K562 (cell line): Measurements from ENCODE around the gene GZMM. TPM values are rescaled to one million over a fixed set of nuclear protein-coding genes. Genes with fewer than 3 reads are reported as not detected.

Experiments used
- ARHGAP35 ChIP-seq: fragments of 450-650 bp; IDR thresholded peaks from 2 replicates; pipeline ENCODE4 v1.6.1; 2018; ENCODE audit not compliant: partially characterized antibody
- ATF4 ChIP-seq: fragments of 450-650 bp; formaldehyde crosslinking; IDR thresholded peaks from 2 replicates; pipeline ENCODE4 v1.4.0; 2022; ENCODE audit warnings: mild to moderate bottlenecking, moderate library complexity
- CUX1 ChIP-seq: fragments of 200-800 bp; sonication (Bioruptor generic); IDR thresholded peaks from 2 replicates; pipeline ENCODE4 v1.6.1; 2016; ENCODE audit warnings: missing genetic modification characterization, missing compliant biosample characterization
- ETV1 ChIP-seq: fragments of 450-650 bp; conservative IDR thresholded peaks from 2 replicates; pipeline ENCODE4 v1.6.1; 2016; ENCODE audit warnings: missing genetic modification characterization, control low read depth, low read depth, missing compliant biosample characterization
- GMEB1 ChIP-seq: fragments of 250-450 bp; sonication (Bioruptor Pico); IDR thresholded peaks from 2 replicates; pipeline ENCODE4 v1.4.0; 2020; ENCODE audit warnings: mild to moderate bottlenecking
- HIVEP1 ChIP-seq: fragments of 250-450 bp; sonication (Bioruptor Pico); IDR thresholded peaks from 2 replicates; pipeline ENCODE4 v1.4.0; 2020; ENCODE audit warnings: mild to moderate bottlenecking
- HMGN3 ChIP-seq: IDR thresholded peaks from 2 replicates; pipeline ENCODE4 v1.6.1; 2011; ENCODE audit warnings: borderline replicate concordance, low read depth, mild to moderate bottlenecking, mixed read lengths, low read length; ENCODE audit not compliant: insufficient read length; ENCODE audit errors: extremely low read depth
- MAFF ChIP-seq: IDR thresholded peaks from 2 replicates; pipeline ENCODE4 v1.6.1; 2012; ENCODE audit warnings: low read length, improper control_type of control experiment
- PRDM10 ChIP-seq: fragments of 450-650 bp; IDR thresholded peaks from 2 replicates; pipeline ENCODE4 v1.6.1; 2018; ENCODE audit not compliant: partially characterized antibody
- PTTG1 ChIP-seq: fragments of 450-650 bp; IDR thresholded peaks from 2 replicates; pipeline ENCODE4 v1.6.1; 2016; ENCODE audit warnings: low read depth, mild to moderate bottlenecking, missing genetic modification characterization, missing compliant biosample characterization
- RHOXF2B ChIP-seq: fragments of 250-450 bp; sonication (Bioruptor Pico); conservative IDR thresholded peaks from 2 replicates; pipeline ENCODE4 v1.5.1; 2021
- ZNF212 ChIP-seq: fragments of 450-650 bp; formaldehyde crosslinking; IDR thresholded peaks from 2 replicates; pipeline ENCODE4 v1.4.0; 2020; ENCODE audit warnings: mild to moderate bottlenecking
- polyA plus RNA-seq, 8 experiments: library from polyadenylated mRNA; depleted of rRNA in 4 of 8; stranded (reverse) in 5 of 8; unstranded in 3 of 8; fragments of >200 nt; fragmentation: Nextera tagmentation in 2 of 8; fragmentation: Illumina TruSeq in 1 of 8; extraction: Ambion mirVana in 2 of 8; extraction: Trizol in 1 of 8; gene quantifications; 2 replicates each; pipeline versions ENCODE4 v1.2.1 to v1.2.3, GENCODE V29; 2011 to 2014; ENCODE audit warnings: inconsistent platforms in 1 of 8, missing spikeins in 1 of 8
- total RNA-seq, 7 experiments: library from RNA; depleted of rRNA in 6 of 7; stranded (reverse); fragments of >200 nt in 6 of 7; fragmentation: Illumina TruSeq in 2 of 7; extraction: Trizol in 2 of 7; gene quantifications; 2 replicates each; pipeline versions ENCODE4 v1.2.1 to v1.2.3, GENCODE V29; 2011 to 2021; ENCODE audit warnings: low replicate concordance in 1 of 7

Gene GZMM
- total and polyA plus RNA-seq, 9 of the 15 experiments (the other 6 are each of a cell fraction or from before 2014, with no cell fraction given), result 0.08 to 2.6 (median 0.70) TPM; not detected in 2

GRCh38 chr19:574658-575526, 31.0 kb downstream of the GZMM start (continued):
- peak; percentile 52; the same call in 1 of the 2 replicates for TF ChIP-seq GMEB1 (CRISPR knock-in tag)
- TF ChIP-seq ATF4, result peak; percentile 70; the same call in 1 of the 2 replicates
- TF ChIP-seq PRDM10, result peak; percentile 45
- TF ChIP-seq RHOXF2B (CRISPR knock-in tag), result no peak
- no peak for TF ChIP-seq MAFF
- no peak for TF ChIP-seq ZNF212 (CRISPR knock-in tag)
- TF ChIP-seq HIVEP1 (CRISPR knock-in tag), result no peak
- no peak for TF ChIP-seq ARHGAP35
- peak; percentile 70; the same call in 1 of the 2 replicates for TF ChIP-seq CUX1 (CRISPR knock-in tag)
- peak; percentile 100 for TF ChIP-seq HMGN3
- TF ChIP-seq PTTG1 (tag), result no peak
- no peak; the same call in 1 of the 2 replicates for TF ChIP-seq ETV1
